Hematopoietic multipotent progenitor cell treated with erythropoietin and hydrocortisone succinate and interleukin-3 and kit ligand, for 15 days (in vitro differentiated cells): ENCODE measurements around the gene BLNK.
"Not testable (repeated sequence)": the region's sequence is repeated elsewhere in the genome, so short reads cannot be mapped to it uniquely, and the experiment has no call there.

Experiments
- DNase-seq: peaks from one replicate; pipeline ENCODE4 v3.0.0-alpha.2; 2015; ENCODE audit warnings: low spot score

BLNK gene

DNA sequence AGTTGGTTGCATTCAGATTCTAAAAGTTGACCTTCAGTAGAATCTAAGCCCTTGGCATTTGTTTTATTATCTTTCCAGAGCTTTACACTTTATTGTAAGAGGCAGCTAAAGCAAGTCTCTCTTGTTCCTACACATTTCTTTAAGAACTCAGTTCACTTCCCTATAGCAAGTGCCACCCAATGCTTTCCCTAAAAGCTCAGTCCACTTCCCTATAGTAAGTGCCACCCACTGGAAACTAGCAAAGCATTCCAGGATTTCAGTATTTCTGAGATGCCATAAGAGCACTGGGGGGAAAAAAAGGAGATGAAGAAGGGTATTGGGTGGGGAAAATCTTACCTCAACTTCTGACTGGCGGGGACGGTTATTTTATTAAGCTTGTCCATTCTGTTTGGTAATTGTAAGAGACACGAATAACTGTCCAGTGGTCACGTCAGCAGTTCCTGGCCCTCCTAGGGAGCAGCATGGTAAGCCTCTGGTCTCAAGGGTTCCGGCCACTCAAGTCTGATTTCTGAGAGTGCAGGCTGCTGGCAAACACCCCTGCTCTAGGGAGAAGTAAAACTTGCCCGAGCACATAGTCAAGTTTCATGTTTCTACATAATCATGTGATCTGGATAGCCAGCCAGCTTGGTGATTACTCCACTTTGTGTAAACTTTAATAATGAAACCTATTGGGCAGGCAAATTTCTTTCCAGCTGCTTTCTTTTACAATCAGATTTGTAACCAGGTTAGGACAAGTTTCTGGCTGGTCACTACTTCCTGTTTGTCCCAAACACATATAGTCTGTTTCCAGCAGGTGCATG is at the start of gene BLNK:
Gene BLNK, minus strand, starts transcription at position 554 of the 800 bp plus-strand sequence. Its CDS starts 171 bp downstream, at position 383.
- no peak for DNase-seq

DNA sequence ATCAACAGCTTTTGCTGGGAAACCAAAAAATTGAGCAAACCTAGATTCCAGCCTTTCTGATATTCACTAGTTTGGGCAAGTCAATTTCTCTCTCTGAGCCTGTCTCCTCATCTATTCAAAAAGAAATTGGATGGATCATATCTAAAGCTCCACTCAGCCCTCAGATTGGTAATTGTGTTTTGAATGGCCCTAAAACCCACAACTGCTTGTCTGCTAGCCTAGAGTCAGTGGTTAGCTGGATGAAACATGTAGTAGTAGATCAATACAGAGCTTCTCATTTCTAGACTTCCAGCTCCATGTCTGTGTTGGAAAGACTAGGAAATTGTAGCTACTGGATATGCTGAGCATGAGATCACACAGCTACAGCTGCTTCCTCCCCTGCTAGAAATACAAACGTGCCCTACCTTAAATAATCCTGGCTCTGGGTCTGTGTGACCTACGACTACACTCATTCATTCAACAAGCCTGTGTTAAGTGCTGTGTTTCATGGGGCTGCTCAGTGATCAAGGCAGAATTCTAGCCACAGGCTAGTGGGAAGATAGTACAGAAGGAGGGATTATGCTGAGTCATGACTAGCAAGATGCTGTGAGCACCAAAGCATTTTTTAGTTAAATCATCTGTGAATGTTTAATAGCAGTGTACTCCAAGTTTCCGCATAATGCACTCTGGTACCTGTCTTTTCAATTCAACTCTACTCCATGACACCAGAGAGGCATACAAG is 48.5 kb upstream of the BLNK start:
- DNase-seq: no peak

DNA sequence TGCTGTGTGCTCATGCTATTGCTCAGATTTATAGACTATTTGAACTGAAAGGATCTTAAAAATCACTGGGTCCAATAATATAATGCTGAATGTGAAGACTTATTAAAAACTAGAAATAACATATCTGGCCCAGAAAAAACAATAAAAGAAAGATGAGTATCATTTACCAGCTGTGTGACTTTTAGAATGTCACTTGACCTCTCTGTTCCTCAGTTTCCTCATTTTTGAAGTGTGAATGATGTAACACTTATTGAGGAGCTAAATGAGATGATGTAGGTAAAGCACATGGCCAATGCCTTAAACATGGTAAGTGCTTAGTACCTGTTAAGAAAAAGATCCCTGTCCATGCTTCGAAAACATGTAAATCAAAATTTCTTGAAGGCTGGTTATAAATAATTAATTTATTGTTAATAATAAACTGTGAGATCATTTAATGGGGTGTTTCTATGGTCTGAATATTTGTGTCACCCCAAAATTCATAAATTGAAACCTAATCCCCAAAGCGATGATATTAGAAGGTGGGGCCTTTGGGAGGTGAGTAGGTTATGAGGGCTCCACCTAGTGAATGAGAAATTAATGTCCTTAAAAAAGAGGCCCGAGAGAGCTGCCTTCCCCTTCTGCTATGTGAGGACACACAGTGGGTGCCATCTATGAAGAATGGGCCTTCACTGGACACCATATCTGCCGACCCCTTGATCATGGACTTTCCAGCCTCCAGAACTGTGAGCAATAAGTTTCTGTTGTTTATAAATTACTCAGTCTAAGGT is 45.9 kb upstream of the BLNK start:
- DNase-seq: no peak

DNA sequence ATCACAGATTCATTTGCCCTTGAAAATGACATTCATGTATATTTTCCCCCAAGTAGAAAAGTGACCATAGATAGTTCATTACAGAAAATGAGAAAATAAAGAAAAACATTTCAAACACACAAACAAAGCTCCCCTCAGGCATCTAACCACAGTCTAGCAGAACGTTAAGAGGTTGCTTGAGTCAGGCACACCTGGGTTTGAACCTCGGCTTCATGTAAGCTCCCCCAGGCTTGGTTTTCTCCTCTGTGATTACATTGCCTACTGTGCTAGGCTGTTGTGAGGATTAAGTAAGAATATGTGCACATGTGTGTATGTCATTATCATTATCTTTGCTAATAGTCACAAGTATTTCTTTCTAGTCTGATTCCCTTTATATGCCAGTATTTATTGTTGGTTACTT is 42.0 kb upstream of the BLNK start:
- DNase-seq: no peak

DNA sequence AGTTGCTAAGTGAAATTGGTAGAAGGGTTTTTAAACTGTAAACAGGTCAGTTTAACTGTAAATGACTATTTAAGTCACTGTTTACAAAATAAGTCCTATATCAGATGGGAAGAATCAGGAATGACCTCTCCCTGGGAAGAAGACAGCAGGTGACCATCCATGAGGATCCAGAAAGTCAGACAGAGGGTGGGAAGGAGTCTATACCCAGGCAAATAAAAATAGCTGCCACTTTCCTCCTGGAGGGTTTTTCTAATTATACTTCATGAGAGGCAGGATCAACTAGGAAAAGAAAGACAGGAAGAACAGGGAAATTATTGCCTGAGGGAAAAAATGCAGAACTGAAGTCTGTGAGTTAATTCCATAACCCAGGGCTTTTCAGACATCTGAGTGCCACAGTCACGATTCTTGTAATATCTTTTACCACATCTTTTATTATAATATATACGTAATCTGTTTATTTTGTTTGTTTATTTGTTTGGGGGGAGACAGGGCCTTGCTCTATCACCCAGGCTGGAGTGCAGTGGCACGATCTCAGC is 39.9 kb upstream of the BLNK start:
- DNase-seq: no peak

DNA sequence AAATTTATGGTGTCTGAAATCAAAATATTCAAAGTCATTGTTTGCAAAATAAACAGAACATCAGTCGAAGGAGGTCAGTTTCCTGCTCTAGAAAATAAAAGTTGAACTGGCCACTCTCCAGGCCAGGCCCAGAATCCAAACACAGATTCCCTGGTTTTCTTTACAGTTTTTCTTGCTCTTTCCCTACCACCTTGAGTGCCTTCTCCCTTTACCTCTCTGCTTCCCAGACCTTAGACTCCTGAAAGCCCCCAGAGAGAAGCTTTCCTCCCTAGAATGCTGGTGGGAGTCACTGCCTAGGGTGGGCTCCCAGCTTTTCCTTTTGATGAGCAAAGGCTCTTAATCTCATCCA is 38.9 kb upstream of the BLNK start:
- DNase-seq: no peak

DNA sequence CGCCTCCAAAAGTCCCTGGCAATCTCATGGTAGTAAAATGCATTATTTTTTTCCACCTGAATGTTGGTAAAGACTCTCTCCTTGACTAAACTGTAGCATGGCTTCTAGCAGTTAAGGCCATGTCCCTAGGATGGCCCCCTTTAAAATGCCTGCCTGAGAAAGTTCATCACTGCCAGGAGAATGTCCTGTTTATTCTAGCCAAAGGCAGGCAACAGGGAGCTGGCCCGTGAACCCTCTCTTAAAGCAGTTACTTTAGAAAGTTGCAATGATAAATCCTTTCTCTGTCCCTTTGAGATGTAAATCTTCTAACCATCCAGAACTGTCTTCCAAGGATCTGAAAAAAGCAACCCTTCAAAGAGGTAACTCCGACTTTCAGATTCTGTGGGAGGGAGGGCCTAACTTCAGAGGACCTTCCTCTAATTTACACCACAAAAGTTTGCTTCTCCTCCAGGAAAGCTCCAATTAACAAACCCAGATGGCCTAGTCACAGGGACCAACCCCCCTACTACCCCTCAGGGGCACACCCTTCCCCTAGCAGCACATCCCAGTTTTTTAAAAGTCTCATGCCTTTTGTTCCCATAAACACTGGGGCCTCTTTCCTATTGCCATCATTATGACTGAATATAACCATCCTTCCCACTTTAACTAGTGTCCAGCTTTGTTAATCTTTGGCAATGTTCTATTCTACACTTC is 38.4 kb upstream of the BLNK start:
- DNase-seq: no peak

DNA sequence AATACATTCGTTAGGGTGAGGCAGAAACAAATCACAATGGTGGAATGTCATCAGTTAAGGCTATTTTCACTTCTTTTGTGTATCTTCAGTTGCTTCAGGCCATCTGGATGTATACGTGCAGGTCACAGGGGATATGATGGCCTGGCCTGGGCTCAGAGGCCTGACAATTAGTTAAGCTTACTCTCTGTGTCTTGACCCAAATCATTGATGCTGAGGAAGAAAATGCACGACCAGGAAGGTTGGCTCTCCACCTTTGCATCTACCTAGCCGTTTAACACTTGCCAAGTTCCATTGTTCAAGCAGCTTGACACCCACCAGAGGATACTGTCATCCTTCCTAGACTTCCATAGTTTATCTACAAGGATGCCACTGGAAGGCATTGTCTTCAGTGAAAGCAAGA is 37.5 kb upstream of the BLNK start:
- not testable (repeated sequence) for DNase-seq

DNA sequence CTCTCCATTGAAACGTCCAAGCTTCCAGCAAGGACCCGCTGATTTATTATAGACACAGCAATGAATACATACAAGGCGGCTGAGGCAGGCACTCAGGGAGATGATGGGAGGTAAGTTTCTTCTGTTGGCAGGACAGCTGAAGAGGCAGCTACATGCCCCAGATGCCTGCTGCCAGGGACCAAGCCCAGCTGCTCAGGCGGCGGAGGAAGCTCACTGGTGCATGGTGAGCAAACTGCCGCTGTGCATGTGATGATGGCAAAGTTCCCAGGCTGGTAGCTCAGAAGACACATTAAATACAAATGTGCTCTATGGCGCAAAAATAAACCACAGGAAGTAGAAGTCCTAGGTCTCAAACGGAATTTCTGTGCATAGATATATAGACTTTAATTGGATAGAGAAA is 35.1 kb upstream of the BLNK start:
- DNase-seq: no peak

DNA sequence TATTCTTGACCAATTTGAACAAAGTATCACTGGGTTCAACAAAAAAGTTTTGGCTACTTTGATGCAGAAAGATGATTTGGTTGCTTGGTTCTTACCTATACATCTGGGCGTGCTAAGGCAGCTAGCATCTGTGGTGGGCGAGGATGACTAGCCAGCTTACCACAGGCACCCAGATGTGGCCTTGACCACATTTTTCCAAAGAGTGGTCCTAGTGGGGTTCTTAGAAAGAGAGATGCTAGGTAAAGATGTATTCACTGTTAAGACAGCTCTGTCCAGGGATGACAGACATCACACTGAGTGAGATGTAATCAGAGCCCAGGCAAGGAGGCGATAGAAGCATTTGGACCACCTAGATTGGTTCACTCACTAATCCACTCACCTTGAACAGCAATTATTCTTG is 33.6 kb upstream of the BLNK start:
- DNase-seq: no peak

DNA sequence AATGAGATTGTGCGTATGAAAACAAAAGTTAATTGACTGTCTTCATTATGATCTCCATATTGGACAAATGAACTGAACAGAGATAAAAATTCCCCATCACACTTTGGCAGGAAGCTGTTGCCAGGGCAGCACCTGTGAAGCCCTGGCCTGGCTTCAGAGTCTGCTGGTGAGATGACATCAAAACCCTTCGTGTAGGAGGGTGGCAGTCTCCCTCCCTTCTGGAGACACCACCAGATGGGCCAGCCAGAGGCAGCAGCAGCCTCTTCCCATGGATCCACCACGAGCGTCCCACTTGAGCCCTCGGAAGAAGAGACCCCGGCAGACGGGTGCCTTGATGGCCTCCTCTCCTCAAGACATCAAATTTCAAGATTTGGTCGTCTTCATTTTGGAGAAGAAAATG is 32.9 kb upstream of the BLNK start, which contains the start of gene DNTT:
Gene DNTT, plus strand, starts transcription at position 205 of the 400 bp plus-strand sequence. Its CDS starts 64 bp downstream, at position 269.
- no peak for DNase-seq

DNA sequence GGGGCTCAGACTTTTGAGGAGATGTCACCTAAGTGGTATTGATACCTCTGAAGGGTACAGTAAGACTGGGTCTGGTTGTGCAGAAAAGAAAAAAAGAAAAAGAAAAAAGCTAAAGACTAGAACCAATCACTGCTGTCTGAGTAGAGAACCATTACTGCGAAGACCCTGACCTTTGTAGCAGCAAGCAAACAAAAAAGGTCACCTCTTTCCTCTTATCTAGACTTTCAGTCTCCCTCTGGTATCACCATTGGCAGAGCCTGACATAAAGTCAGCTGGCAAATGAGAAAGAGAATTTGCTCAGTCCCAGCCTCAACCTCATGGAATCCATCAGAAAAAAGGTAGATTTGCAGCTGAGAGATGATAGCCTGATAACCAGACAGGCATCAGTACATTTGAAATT is 30.2 kb upstream of the BLNK start:
- DNase-seq: no peak

DNA sequence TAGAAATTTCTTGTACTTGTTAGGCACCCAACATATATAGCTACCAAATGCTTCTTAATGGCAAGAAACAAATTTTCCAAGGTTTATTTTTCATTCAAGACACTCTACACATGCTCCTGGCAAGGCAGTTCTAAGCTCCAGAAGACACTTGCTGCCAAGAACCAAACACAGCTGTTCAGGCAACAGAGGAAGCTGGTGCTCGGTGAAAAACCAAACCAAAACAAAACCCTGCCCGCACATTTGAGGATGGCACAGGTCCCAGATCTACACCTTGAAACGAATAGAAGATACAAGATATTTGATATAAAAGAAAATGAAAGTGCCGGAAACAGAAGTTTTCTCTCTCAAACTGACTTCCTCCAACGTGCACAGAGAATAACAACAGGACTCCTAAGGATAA is 28.0 kb upstream of the BLNK start:
- no peak for DNase-seq

DNA sequence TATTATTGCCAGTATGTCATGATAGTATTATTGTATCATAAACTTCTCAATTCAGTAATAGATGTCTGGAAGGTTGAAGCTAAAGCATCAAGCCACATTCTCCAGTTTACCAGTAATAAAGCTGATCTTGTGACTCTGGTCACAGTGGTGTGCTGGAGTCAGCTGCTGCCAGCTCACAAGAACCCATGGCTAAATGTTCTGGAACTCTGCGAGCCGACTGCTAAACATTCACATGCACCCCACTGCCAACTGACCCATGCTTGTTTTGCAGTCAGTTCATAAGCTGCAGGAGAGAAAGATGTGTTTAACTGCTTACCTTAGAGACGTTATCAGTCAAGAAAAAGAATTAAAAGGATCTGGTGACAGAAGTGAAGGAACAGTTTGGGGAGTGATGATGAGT is 27.0 kb upstream of the BLNK start:
- no peak for DNase-seq

DNA sequence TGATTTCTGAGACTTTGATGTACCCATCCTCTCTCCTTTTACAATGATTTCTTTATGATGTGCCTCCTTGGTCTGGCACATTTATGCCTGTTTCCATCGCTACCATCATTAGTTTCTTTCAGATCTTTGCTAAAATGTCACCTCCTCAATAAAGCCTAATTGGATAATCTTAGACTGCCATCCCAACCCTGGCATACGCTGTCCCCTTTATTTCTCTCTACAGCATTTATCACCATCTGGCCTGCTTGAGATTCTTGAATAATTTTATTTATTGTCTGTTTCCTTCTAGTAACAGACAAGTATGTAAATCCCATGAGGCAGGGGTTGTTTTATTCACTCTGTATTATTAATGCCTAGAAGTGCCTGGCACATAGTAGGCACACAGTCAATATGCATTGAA is 26.1 kb upstream of the BLNK start:
- DNase-seq: no peak

DNA sequence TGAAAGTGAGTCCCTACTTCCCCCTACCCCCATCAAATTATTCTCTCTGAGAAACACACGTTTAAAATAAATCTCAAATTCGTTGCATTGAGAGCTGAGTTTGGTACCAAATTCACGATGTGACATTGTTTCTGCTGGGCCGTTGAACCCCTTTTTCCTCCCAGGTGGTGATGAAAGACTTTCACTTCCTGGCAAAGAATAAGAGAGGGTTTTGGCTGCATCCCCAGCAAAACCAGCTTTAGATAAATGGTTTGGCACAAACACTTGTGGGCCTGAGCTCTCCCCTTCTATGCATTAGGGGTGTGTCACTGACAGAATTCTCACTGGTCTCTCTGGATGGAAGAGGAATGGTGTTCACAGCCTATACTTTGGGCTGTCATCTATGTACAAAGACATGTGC is 24.1 kb upstream of the BLNK start:
- DNase-seq: no peak

DNA sequence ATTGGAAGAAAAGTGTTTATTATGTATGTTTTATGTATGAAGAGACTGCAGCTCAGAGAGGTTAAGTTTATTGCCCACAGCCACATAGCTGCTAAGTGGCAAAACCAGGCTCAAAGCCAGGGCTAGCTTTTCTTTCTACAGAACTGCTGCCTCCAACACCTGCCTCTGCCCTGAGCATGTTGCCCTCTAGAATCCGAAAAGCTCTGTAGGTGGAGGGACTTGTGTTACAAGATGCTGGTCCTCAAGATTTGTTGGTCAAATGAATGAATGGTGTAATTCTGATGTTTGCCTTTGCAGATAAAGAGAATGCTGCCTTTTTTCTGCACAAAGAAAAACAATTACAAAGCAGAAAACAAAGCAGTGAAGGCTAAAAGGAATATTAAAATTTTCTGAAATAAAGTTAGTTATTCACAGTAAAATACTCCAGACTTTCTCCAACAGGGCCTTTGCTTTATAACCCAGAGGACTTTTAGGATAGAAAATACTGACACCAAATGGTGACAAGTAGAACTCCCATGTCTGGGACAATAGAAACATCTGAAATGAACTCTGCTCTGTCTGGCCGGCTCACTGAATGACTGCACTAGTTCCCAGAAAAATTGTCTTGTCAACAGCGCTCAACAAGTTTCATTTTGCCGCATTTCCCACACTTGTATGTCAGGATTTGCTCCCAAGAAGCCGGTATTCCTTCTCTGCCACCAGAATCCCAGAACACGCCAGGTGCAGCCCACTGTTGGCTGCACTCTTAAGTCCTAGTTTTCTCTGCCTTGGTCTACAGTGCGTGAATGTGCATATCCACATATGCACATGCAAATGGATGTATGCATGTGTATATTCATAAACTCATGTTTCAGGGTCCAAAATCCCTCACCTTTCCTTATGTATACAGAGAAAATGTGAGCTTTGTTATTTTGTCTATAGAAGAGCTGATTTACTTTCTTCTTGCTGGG is 21.9 kb upstream of the BLNK start:
- peak; percentile 3 for DNase-seq

DNA sequence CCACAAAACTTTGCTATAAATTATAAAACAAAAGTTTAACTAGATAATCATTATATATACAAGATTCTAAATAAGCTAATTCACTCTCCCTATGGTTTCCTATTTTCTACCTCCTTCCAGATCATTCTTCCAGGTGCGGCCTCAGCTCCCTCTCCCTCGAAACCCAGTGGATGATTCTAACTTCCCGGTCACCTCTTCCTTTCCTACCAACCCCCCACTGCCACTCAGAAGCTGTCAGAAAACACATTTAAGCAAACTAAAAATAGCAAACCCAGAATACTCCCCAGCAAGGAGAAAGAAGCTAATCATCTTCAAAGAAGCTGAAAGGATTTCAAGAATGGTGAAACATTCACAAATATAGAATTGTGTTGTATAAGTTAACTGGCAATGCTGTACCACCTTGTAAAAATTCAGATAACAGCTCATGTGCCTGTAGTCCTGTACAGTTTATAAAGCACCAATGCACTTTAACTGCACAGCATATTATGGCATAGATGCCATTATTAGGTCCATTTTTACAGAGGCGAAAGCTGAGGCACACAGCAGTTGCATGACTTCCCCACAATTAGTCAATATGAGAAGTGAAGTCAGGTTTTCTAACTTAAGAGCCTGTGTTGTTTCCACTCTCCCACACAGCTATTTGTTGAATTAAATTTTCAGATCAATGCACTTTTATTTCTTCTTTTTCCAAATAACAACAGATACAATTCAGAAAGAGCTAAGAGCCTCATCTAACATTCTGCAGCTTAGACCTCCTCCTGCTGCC is 19.2 kb upstream of the BLNK start:
- DNase-seq: no peak

DNA sequence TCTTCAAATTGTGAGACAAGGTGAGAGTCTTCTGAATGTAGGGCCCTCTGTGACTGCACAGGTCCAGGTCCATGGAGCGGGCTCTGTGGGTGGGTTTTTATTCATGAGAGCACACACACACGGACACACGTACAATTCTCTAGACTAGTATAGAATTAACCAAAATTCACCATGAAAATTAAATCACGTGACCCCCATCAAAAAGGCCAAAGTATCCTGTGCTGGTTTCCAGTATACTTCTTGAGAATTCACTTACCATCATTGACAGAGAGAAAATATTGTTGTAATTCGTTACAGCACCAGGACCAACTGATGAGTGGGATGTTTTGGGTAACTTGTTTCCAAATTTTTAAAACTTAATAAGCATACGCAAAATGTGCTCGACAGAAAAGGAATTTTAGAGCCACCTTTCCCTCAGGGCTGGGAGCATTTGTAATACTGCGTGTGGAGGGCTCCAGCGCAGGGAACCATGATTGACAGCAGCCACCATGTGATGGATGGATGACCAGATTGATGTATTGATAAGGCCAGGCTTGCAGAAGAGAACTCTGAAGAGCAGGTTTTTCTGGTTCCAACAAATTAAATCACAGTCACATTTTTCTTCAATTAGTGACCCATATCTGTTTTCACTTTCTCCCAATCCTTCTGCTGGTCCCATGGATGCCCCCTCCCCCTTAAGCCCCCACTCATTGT is 18.0 kb upstream of the BLNK start:
- DNase-seq: no peak
